Subcutaneous adipose tissue (tissue), 4 donors: ENCODE measurements around the gene PLA2G2D. TPM values are rescaled to one million over a fixed set of nuclear protein-coding genes. Genes with fewer than 3 reads are reported as not detected.

ENCODE experiments used
- total RNA-seq, 4 donors: library from RNA; depleted of rRNA; stranded (reverse); fragments of >200 nt; gene quantifications; one replicate each; pipeline ENCODE4 v1.1.0, GENCODE V29; 2016
- TF ChIP-seq, protein P1 (sequence below): fragments of 450-650 bp; IDR thresholded peaks from one replicate; pipeline ENCODE4 v1.5.1; 2016; ENCODE audit warnings: low read depth, mild to moderate bottlenecking, control low read depth, antibody characterized with exemption, moderate library complexity

Gene PLA2G2D
- total RNA-seq, 4 donors from 2014 or later, result 0.17 TPM; not detected in 3

DNA sequence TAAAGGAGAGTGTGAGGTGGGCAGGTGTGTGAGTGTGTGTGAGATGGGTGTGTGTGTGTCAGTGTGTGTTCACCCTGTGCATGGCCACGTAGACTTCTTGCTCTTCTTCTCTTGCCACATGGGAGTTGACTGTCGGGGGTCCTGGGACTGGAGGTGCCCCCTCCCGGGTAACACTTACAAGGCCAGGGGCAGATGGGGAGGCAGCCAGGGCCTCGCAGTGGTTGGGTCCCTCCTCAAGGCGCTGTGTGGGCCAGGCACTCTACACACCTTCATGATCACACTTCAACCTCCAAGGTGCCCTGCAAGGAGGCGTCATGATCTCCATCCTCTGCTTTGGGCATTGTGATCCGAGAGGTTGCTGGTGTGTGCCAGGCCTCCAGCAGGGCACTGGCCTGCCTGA lies 22.1 kb upstream of the PLA2G2D start:
- TF ChIP-seq, protein P1, sequence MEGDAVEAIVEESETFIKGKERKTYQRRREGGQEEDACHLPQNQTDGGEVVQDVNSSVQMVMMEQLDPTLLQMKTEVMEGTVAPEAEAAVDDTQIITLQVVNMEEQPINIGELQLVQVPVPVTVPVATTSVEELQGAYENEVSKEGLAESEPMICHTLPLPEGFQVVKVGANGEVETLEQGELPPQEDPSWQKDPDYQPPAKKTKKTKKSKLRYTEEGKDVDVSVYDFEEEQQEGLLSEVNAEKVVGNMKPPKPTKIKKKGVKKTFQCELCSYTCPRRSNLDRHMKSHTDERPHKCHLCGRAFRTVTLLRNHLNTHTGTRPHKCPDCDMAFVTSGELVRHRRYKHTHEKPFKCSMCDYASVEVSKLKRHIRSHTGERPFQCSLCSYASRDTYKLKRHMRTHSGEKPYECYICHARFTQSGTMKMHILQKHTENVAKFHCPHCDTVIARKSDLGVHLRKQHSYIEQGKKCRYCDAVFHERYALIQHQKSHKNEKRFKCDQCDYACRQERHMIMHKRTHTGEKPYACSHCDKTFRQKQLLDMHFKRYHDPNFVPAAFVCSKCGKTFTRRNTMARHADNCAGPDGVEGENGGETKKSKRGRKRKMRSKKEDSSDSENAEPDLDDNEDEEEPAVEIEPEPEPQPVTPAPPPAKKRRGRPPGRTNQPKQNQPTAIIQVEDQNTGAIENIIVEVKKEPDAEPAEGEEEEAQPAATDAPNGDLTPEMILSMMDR, result no peak

- TF ChIP-seq, protein P1, result no peak
These were observed 21.7 kb upstream of the PLA2G2D start for GRCh38 chr1:20141001-20141400.

- TF ChIP-seq, protein P1, result no peak
These were observed 20.7 kb upstream of the PLA2G2D start for GRCh38 chr1:20139776-20140612.

GRCh38 chr1:20138961-20139550 lies 19.7 kb upstream of the PLA2G2D start, which contains the start of gene PLA2G2F:
Gene PLA2G2F, plus strand, starts transcription at chr1:20139323. Its CDS starts 105 bp downstream, at chr1:20139428.
- TF ChIP-seq, protein P1, result no peak

DNA sequence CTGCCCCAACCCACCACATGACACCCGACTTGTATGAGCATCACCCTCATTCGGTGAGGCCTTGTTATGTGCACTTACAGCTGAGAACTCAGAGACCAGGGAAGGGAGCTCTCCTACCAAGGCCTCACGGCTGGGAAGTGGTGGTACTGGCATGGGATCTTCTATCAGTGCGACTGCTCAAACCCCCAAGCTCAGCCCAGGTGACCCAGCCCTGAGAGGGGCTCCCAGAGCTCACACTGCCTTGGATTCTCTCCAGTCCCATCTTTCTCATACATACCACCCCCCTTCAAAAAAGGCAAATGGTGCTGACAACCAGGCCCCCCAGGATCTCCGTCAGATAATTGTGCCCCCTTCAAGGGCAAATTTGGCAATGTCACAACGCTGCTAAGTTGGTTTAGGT lies 19.0 kb upstream of the PLA2G2D start:
- TF ChIP-seq, protein P1, result no peak

DNA sequence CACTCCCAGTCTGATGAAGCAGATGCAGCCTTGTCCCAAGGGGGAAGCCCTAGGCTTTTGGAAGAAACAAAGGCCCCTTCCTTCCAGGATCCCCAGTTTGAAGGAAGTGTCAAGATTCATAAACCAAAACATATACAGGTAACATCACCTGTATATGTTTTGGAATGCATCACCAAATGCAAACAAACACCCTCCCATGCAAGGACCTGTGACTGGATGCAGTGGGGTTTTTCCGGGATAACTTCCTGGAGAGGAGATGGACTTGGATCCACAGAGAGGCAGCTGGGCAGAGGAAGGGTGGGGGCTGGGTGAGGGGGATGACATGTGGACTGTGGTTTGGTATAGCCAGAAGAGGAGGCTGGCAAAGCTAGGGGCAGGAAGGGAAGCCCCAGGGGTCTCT lies 18.3 kb upstream of the PLA2G2D start:
- TF ChIP-seq, protein P1, result no peak

DNA sequence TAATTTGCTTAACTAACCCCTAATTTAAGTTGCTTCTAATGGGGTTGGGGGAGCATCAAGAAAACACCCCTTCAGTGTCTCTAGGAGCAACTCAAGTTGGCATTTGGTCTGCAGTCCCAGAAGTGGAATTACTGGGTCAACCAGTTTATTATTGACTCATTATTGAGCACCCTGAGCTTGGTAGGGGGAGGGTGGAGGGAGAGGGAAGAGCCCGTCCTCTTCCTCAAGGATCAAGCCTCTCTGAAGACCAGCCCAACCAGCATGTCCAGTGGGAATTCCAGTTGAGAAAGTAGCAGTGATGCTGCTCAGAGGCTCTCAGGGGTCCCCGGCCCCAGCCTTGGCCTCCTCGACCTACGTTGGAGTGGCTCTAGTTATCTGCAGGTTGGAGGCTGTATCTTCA lies 17.7 kb upstream of the PLA2G2D start:
- TF ChIP-seq, protein P1, result no peak
